Prostate gland (tissue), 2 donors: ENCODE data around the gene SPTB.

Source experiments
- CTCF ChIP-seq, 4 experiments: fragments of 200-600 bp in 2 of 4; fragments of 450-650 bp in 2 of 4; sonication (generic) in 2 of 4; IDR thresholded peaks; 1 replicate in 3 of 4; 2 replicates in 1 of 4; pipeline ENCODE4 v1.5.1; 2016 to 2019; ENCODE audit warnings: antibody characterized with exemption in 4 of 4, mild to moderate bottlenecking in 2 of 4, moderate library complexity in 2 of 4
- POLR2A ChIP-seq: fragments of 450-650 bp; IDR thresholded peaks from one replicate; pipeline ENCODE4 v1.6.1; 2016; ENCODE audit warnings: antibody characterized with exemption, mild to moderate bottlenecking

GRCh38 chr14:64784006-64784405 is 95.7 kb downstream of the SPTB start:
- TF ChIP-seq CTCF (IDR thresholded peaks at IDR 0.05): no peak
- TF ChIP-seq POLR2A: no peak
